ENCODE data around the gene FGF7. TPM values are rescaled to one million over a fixed set of nuclear protein-coding genes. Genes with fewer than 3 reads are reported as not detected.

The FGF7 gene
- total and polyA plus RNA-seq, 2 of the 8 experiments (the other 6 are each of a cell fraction or from before 2014, with no cell fraction given), result not detected

DNA sequence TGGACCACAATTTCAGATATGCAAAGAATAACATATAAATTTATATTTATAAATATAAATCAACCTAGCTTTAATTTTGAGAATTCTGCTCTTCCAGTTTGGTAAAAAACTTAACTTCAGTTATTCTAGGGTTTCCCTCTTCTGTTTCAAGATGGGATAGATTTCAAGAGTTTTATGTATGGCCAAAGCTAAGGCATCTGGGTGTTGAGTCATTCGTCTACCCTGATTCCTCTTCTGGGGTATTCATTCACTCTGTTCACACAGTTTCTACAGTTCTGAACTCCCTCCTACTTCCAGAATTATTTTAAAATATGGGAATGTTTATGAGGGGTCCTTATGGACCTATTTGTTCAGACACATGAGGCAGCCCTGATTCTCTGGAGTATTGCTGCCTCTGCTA lies 4.2 kb upstream of the FGF7 start (continued):
- no peak for TF ChIP-seq SP1 (IDR thresholded peaks at IDR 0.05; ENCODE audit: low read depth, low read length)
- TF ChIP-seq FOSL1 (IDR thresholded peaks at IDR 0.05; ENCODE audit: insufficient read depth, low read depth, low read length), result no peak
- no peak for TF ChIP-seq TEAD4 (IDR thresholded peaks at IDR 0.05; ENCODE audit: low read depth, low read length)

All from H1 (cell line).